ENCODE data around the gene FGFR4.

GRCh38 chr5:177094224-177095087, 7.7 kb downstream of the FGFR4 start:
- TF ChIP-seq, protein P1, sequence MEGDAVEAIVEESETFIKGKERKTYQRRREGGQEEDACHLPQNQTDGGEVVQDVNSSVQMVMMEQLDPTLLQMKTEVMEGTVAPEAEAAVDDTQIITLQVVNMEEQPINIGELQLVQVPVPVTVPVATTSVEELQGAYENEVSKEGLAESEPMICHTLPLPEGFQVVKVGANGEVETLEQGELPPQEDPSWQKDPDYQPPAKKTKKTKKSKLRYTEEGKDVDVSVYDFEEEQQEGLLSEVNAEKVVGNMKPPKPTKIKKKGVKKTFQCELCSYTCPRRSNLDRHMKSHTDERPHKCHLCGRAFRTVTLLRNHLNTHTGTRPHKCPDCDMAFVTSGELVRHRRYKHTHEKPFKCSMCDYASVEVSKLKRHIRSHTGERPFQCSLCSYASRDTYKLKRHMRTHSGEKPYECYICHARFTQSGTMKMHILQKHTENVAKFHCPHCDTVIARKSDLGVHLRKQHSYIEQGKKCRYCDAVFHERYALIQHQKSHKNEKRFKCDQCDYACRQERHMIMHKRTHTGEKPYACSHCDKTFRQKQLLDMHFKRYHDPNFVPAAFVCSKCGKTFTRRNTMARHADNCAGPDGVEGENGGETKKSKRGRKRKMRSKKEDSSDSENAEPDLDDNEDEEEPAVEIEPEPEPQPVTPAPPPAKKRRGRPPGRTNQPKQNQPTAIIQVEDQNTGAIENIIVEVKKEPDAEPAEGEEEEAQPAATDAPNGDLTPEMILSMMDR (IDR thresholded peaks at IDR 0.05) = no peak
- no peak for TF ChIP-seq POLR2A (IDR thresholded peaks at IDR 0.05; ENCODE audit: low read depth)
- peak; percentile 71 to 90 for TF ChIP-seq POLR2AphosphoS5 (IDR thresholded peaks at IDR 0.05)

Data from esophagus muscularis mucosa (tissue), 3 donors.